HepG2 (cell line): Measurements from ENCODE around the gene CCNB1. TPM values are rescaled to one million over a fixed set of nuclear protein-coding genes. Genes with fewer than 3 reads are reported as not detected.

Source experiments
- ATAC-seq: fragments of 200-7000 bp; cut with Tn5 transposase; 3 replicates; pipeline ENCODE4 v1.9.1; 2020; ENCODE audit warnings: mild to moderate bottlenecking, moderate library complexity
- BruUV-seq: library from RNA; stranded (reverse); fragments of 400-500 nt; replicated peaks from 2 replicates; lab custom pipeline; 2021; lab: Mats Ljungman, UMichigan
- CTCF ChIA-PET: fragments of 300-600 bp; formaldehyde crosslinking; extraction: SDS; loops from one replicate; lab custom pipeline; 2021; ENCODE audit warnings: low total read pairs, inconsistent platforms, low intra/inter-chr PET ratio; lab: Yijun Ruan, JAX
- POLR2A ChIA-PET: fragments of 350-600 bp; sonication (Branson Sonifier 250); formaldehyde crosslinking; loops from one replicate; lab custom pipeline; 2020; ENCODE audit warnings: antibody characterized with exemption, inconsistent platforms; lab: Yijun Ruan, JAX
- DNase-seq: peaks from one replicate; pipeline ENCODE4 v3.0.0-alpha.2; 2015; ENCODE audit warnings: low spot score
- FAIRE-seq: peaks from 3 replicates; lab custom pipeline; 2011; peaks lifted over from hg19 to GRCh38; lab: Jason Lieb, UNC
- H2AFZ ChIP-seq: one replicate; pipeline ENCODE4 v1.6.1; 2011; ENCODE audit warnings: low read length, inconsistent platforms
- H3K27ac ChIP-seq: fragments of 300-600 bp; 3 replicates; pipeline ENCODE4 v1.8.0; 2011; ENCODE audit warnings: mixed run types, mild to moderate bottlenecking, mixed read lengths, low read length, inconsistent platforms; ENCODE audit not compliant: insufficient read depth; ENCODE audit errors: extremely low read length
- H3K27me3 ChIP-seq, 2 experiments: fragments of 200-600 bp in 1 of 2; 2 replicates in 1 of 2; 3 replicates in 1 of 2; pipeline versions ENCODE4 v1.6.0 to v1.8.0; 2011; ENCODE audit warnings: low read length in 2 of 2, mild to moderate bottlenecking in 2 of 2, moderate library complexity in 2 of 2, inconsistent platforms in 1 of 2; ENCODE audit not compliant: insufficient read depth in 2 of 2, control insufficient read depth in 1 of 2
- H3K36me3 ChIP-seq, 2 experiments: fragments of 200-600 bp in 1 of 2; replicated peaks in 1 of 2; 2 replicates in 1 of 2; 3 replicates in 1 of 2; pipeline versions ENCODE4 v1.5.1 to v1.8.0; 2011; ENCODE audit warnings: low read length in 2 of 2, inconsistent platforms in 1 of 2; ENCODE audit not compliant: insufficient read depth in 2 of 2, control insufficient read depth in 1 of 2
- H3K4me1 ChIP-seq: 2 replicates; pipeline ENCODE4 v1.5.1; 2012; ENCODE audit warnings: low read length, inconsistent platforms; ENCODE audit not compliant: insufficient read depth
- H3K4me2 ChIP-seq: 2 replicates; pipeline ENCODE4 v1.6.0; 2011; ENCODE audit warnings: low read depth, low read length, inconsistent platforms
- H3K4me3 ChIP-seq, 3 experiments: fragments of 200-600 bp in 1 of 3; sonication (generic), shearing (Covaris generic) in 1 of 3; replicated peaks in 1 of 3; 2 replicates each; pipeline ENCODE4 v1.5.1; 2011 to 2016; ENCODE audit warnings: low read length in 3 of 3, inconsistent platforms in 2 of 3, low read depth in 2 of 3, mild to moderate bottlenecking in 2 of 3, control low read depth in 1 of 3, mixed read lengths in 1 of 3; ENCODE audit not compliant: insufficient read depth in 1 of 3
- H3K79me2 ChIP-seq: one replicate; pipeline ENCODE4 v1.6.1; 2011; ENCODE audit warnings: low read length, inconsistent platforms; ENCODE audit not compliant: insufficient read depth
- H3K9ac ChIP-seq: 2 replicates; pipeline ENCODE4 v1.6.0; 2011; ENCODE audit warnings: mild to moderate bottlenecking, low read depth, low read length, inconsistent platforms; ENCODE audit not compliant: insufficient read depth
- H3K9me3 ChIP-seq: 2 replicates; pipeline ENCODE4 v1.5.1; 2012; ENCODE audit warnings: mild to moderate bottlenecking, low read length
- H4K20me1 ChIP-seq: 2 replicates; pipeline ENCODE4 v1.6.0; 2011; ENCODE audit warnings: inconsistent platforms, mild to moderate bottlenecking, low read length, moderate library complexity; ENCODE audit not compliant: insufficient read depth
- CHCHD3 ChIP-seq: sonication (generic); formaldehyde crosslinking; IDR thresholded peaks from 2 replicates; pipeline ENCODE4 v1.8.0; 2022; ENCODE audit warnings: mild to moderate bottlenecking, missing genetic modification reagents, moderate library complexity
- HNRNPL ChIP-seq: fragments of 200-400 bp; formaldehyde crosslinking; IDR thresholded peaks from 2 replicates; pipeline ENCODE4 v1.6.1; 2017; ENCODE audit warnings: mild to moderate bottlenecking, low read depth, low read length
- JUN ChIP-seq: sonication (generic); formaldehyde crosslinking; IDR thresholded peaks from 2 replicates; pipeline ENCODE4 v1.4.0; 2020; ENCODE audit warnings: mild to moderate bottlenecking, missing genetic modification reagents
- NFIB ChIP-seq: sonication (generic); formaldehyde crosslinking; IDR thresholded peaks from 2 replicates; pipeline ENCODE4 v1.9.0; 2021; ENCODE audit warnings: missing genetic modification reagents, mild to moderate bottlenecking, borderline replicate concordance
- RBAK ChIP-seq: sonication (generic); formaldehyde crosslinking; IDR thresholded peaks from 2 replicates; pipeline ENCODE4 v1.5.1; 2020; ENCODE audit warnings: mild to moderate bottlenecking, missing genetic modification reagents
- RNF2 ChIP-seq: fragments of 450-650 bp; conservative IDR thresholded peaks from 2 replicates; pipeline ENCODE4 v1.6.1; 2016; ENCODE audit warnings: low read depth
- RXRA ChIP-seq: sonication (generic); formaldehyde crosslinking; IDR thresholded peaks from 2 replicates; pipeline ENCODE4 v1.5.1; 2020; ENCODE audit warnings: missing genetic modification reagents
- ZBTB42 ChIP-seq: sonication (generic); formaldehyde crosslinking; IDR thresholded peaks from 2 replicates; pipeline ENCODE4 v1.5.0; 2020; ENCODE audit warnings: mild to moderate bottlenecking, missing genetic modification reagents
- ZKSCAN5 ChIP-seq: sonication (generic); formaldehyde crosslinking; IDR thresholded peaks from 2 replicates; pipeline ENCODE4 v1.5.1; 2020; ENCODE audit warnings: mild to moderate bottlenecking, missing genetic modification reagents
- ZMYM2 ChIP-seq: sonication (generic); formaldehyde crosslinking; IDR thresholded peaks from 2 replicates; pipeline ENCODE4 v1.8.0; 2022; ENCODE audit warnings: mild to moderate bottlenecking, missing genetic modification reagents
- ZNF12 ChIP-seq: sonication (generic); formaldehyde crosslinking; IDR thresholded peaks from 2 replicates; pipeline ENCODE4 v1.5.0; 2020; ENCODE audit warnings: missing genetic modification reagents
- ZNF317 ChIP-seq: sonication (generic); formaldehyde crosslinking; IDR thresholded peaks from 2 replicates; pipeline ENCODE4 v1.5.0; 2020; ENCODE audit warnings: mild to moderate bottlenecking, missing genetic modification reagents
- ZNF430 ChIP-seq: sonication (generic); formaldehyde crosslinking; IDR thresholded peaks from 2 replicates; pipeline ENCODE4 v1.9.0; 2021; ENCODE audit warnings: mild to moderate bottlenecking, missing genetic modification reagents
- ZNF446 ChIP-seq: sonication (generic); formaldehyde crosslinking; IDR thresholded peaks from 2 replicates; pipeline ENCODE4 v1.5.0; 2020; ENCODE audit warnings: mild to moderate bottlenecking, missing genetic modification reagents
- ZNF782 ChIP-seq: sonication (generic); formaldehyde crosslinking; IDR thresholded peaks from 2 replicates; pipeline ENCODE4 v1.4.0; 2020; ENCODE audit warnings: missing genetic modification reagents, mild to moderate bottlenecking, borderline replicate concordance
- WGBS: methylation state at CpG from one replicate; pipeline ENCODE4 v1.1.6; 2017; ENCODE audit warnings: low lambda C conversion rate; 5-methylcytosine and 5-hydroxymethylcytosine counted together
- in situ Hi-C: cut with HindIII; loops from 2 replicates; pipeline ENCODE4 v1.10.0; 2017; ENCODE audit warnings: low pct_unique_long_range_greater_than_20kb; ENCODE audit not compliant: extremely low pct_ligation_motif_present
- intact Hi-C: fragments of 100-400 bp; cut with micrococcal nuclease; formaldehyde crosslinking; loops from one replicate; pipeline ENCODE4 v1.10.0; 2022; ENCODE audit not compliant: unreplicated experiment
- polyA plus RNA-seq, 8 experiments: library from polyadenylated mRNA; depleted of rRNA in 3 of 8; stranded (reverse) in 7 of 8; unstranded in 1 of 8; fragments of >200 nt; fragmentation: Illumina TruSeq in 4 of 8; extraction: Trizol in 4 of 8; gene quantifications; 2 replicates each; pipeline versions ENCODE4 v1.2.1 to v1.2.3, GENCODE V29; 2011 to 2016; ENCODE audit warnings: low read depth in 4 of 8, missing spikeins in 1 of 8, mixed read lengths in 1 of 8; ENCODE audit not compliant: insufficient read depth in 1 of 8
- total RNA-seq, 5 experiments: library from RNA; depleted of rRNA; stranded (reverse); fragments of >200 nt; fragmentation: Illumina TruSeq; extraction: Trizol; gene quantifications; 2 replicates each; pipeline ENCODE4 v1.2.3, GENCODE V29; 2016; ENCODE audit warnings: low read depth in 1 of 5
- TF ChIP-seq, protein P1 (sequence below): sonication (generic); formaldehyde crosslinking; IDR thresholded peaks from 2 replicates; pipeline ENCODE4 v1.4.0; 2020; ENCODE audit warnings: missing genetic modification reagents
- TF ChIP-seq, protein P2 (sequence below): IDR thresholded peaks from 2 replicates; pipeline ENCODE4 v1.6.1; 2016; ENCODE audit warnings: low read depth
- TF ChIP-seq, protein P3 (sequence below): sonication (generic); formaldehyde crosslinking; IDR thresholded peaks from 2 replicates; pipeline ENCODE4 v1.5.1; 2020; ENCODE audit warnings: mild to moderate bottlenecking, moderate library complexity, missing genetic modification reagents

CCNB1 gene
- total and polyA plus RNA-seq, 2 of the 13 experiments (the other 11 are each of a cell fraction or from before 2014, with no cell fraction given): 82.3 to 316 TPM

DNA sequence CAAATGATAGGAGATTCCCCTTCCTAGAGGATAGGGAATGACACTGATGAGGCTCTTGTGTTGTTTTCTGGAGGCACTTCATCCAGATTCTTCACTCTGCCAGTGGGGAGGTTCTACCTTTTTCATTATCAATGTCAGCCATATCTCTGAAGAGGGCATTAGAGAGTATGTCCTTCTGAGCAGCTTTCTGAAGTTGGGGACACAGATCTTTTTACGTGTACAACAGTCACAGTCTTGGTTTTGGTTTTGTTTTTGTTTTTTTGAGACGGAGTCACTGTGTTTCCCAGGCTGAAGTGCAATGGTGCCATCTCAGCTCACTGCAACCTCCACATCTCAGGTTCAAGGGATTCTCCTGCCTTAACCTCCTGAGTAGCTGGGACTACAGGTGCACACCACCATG, 45.1 kb downstream of the CCNB1 start:
- ChIA-PET CTCF (no interaction called here), POLR2A (no interaction called here)
- no peak for FAIRE-seq
- BruUV-seq: no TSS peak
- H3K9ac ChIP-seq: no peak overlapping the region
- H3K79me2 ChIP-seq: no peaks in the 10 kb centered on the region
- no peak for ATAC-seq
- in situ Hi-C loops: no loop called here
- WGBS: 100% methylated on average over 2 of the region's 2 CpGs
- no peaks in the 10 kb centered on the region for H3K27me3 ChIP-seq
- H3K9me3 ChIP-seq: no peaks in the 10 kb centered on the region
- no peak overlapping the region for H3K27ac ChIP-seq
- peaks cover 0 to 2% of the 10 kb centered on the region in 2 experiments; a peak in 1 of 5 replicates for H3K36me3 ChIP-seq
- peaks cover 28% of the 10 kb centered on the region for H3K4me1 ChIP-seq
- H3K4me2 ChIP-seq: no peak overlapping the region
- intact Hi-C loops: no loop called here
- H3K4me3 ChIP-seq: no peak overlapping the region
- H2AFZ ChIP-seq: no peak overlapping the region
- no peaks in the 10 kb centered on the region for H4K20me1 ChIP-seq
- TF ChIP-seq RNF2 (no peak), ZKSCAN5 (no peak), NFIB (CRISPR knock-in tag) (no peak), ZNF12 (no peak), CHCHD3 (no peak), ZNF317 (CRISPR knock-in tag) (no peak), HNRNPL (no peak), ZNF782 (no peak), JUN (CRISPR knock-in tag) (no peak), RBAK (CRISPR knock-in tag) (no peak), ZNF446 (CRISPR knock-in tag) (no peak), RXRA (CRISPR knock-in tag) (no peak), ZBTB42 (CRISPR knock-in tag) (no peak), ZNF430 (no peak), ZMYM2 (CRISPR knock-in tag) (no peak)
- TF ChIP-seq, protein P1, sequence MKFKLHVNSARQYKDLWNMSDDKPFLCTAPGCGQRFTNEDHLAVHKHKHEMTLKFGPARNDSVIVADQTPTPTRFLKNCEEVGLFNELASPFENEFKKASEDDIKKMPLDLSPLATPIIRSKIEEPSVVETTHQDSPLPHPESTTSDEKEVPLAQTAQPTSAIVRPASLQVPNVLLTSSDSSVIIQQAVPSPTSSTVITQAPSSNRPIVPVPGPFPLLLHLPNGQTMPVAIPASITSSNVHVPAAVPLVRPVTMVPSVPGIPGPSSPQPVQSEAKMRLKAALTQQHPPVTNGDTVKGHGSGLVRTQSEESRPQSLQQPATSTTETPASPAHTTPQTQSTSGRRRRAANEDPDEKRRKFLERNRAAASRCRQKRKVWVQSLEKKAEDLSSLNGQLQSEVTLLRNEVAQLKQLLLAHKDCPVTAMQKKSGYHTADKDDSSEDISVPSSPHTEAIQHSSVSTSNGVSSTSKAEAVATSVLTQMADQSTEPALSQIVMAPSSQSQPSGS (CRISPR knock-in tag): no peak
- TF ChIP-seq, protein P2, sequence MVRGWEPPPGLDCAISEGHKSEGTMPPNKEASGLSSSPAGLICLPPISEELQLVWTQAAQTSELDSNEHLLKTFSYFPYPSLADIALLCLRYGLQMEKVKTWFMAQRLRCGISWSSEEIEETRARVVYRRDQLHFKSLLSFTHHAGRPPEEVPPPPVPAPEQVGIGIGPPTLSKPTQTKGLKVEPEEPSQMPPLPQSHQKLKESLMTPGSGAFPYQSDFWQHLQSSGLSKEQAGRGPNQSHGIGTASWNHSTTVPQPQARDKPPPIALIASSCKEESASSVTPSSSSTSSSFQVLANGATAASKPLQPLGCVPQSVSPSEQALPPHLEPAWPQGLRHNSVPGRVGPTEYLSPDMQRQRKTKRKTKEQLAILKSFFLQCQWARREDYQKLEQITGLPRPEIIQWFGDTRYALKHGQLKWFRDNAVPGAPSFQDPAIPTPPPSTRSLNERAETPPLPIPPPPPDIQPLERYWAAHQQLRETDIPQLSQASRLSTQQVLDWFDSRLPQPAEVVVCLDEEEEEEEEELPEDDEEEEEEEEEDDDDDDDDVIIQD (CRISPR knock-in tag): no peak
- TF ChIP-seq, protein P3, sequence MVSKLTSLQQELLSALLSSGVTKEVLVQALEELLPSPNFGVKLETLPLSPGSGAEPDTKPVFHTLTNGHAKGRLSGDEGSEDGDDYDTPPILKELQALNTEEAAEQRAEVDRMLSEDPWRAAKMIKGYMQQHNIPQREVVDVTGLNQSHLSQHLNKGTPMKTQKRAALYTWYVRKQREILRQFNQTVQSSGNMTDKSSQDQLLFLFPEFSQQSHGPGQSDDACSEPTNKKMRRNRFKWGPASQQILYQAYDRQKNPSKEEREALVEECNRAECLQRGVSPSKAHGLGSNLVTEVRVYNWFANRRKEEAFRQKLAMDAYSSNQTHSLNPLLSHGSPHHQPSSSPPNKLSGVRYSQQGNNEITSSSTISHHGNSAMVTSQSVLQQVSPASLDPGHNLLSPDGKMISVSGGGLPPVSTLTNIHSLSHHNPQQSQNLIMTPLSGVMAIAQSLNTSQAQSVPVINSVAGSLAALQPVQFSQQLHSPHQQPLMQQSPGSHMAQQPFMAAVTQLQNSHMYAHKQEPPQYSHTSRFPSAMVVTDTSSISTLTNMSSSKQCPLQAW: no peak
- DNase-seq: no peak
